Heart right ventricle (tissue), 16 donors: ENCODE results near the gene SLA2. TPM values are rescaled to one million over a fixed set of nuclear protein-coding genes. Genes with fewer than 3 reads are reported as not detected.

Source experiments
- ATAC-seq, 8 donors: fragments of 200-7000 bp; cut with Tn5 transposase; one replicate each; pipeline ENCODE4 v1.9.1; 2020; ENCODE audit warnings: mild to moderate bottlenecking in 8 of 8, moderate library complexity in 8 of 8, moderate number of reproducible peaks in 1 of 8
- DNase-seq, 2 donors: peaks; one replicate each; pipeline ENCODE4 v3.0.0-alpha.2; 2020
- H3K27ac ChIP-seq, 10 donors: fragments of 200-600 bp; sonication (generic) in 2 of 10; one replicate each; pipeline versions ENCODE4 v1.5.0 to v1.8.0; 2020 to 2022; ENCODE audit warnings: mild to moderate bottlenecking in 3 of 10
- H3K27me3 ChIP-seq, 7 donors: fragments of 200-600 bp; one replicate each; pipeline ENCODE4 v1.8.0; 2021 to 2022; ENCODE audit warnings: mild to moderate bottlenecking in 2 of 7
- H3K36me3 ChIP-seq, 9 donors: fragments of 200-600 bp; sonication (generic) in 1 of 9; one replicate each; pipeline versions ENCODE4 v1.5.0 to v1.8.0; 2020 to 2022; ENCODE audit warnings: mild to moderate bottlenecking in 2 of 9
- H3K4me1 ChIP-seq, 9 donors: fragments of 200-600 bp; sonication (generic) in 1 of 9; one replicate each; pipeline versions ENCODE4 v1.5.0 to v1.8.0; 2020 to 2022; ENCODE audit warnings: mild to moderate bottlenecking in 4 of 9
- H3K4me3 ChIP-seq, 10 donors: fragments of 200-600 bp; sonication (generic) in 2 of 10; one replicate each; pipeline versions ENCODE4 v1.5.0 to v1.8.0; 2020 to 2022; ENCODE audit warnings: mild to moderate bottlenecking in 7 of 10, moderate library complexity in 2 of 10
- H3K9me3 ChIP-seq, 11 donors: fragments of 200-600 bp in 10 of 11; sonication (generic) in 2 of 11; one replicate each; pipeline versions ENCODE4 v1.5.0 to v1.8.0; 2013 to 2022; ENCODE audit warnings: mild to moderate bottlenecking in 2 of 11, control low read depth in 1 of 11, moderate library complexity in 1 of 11
- CTCF ChIP-seq, 9 donors: fragments of 200-600 bp; sonication (generic) in 2 of 9; IDR thresholded peaks; one replicate each; pipeline versions ENCODE4 v1.5.0 to v1.8.0; 2021 to 2022; ENCODE audit warnings: antibody characterized with exemption in 9 of 9, mild to moderate bottlenecking in 5 of 9, moderate library complexity in 1 of 9
- WGBS, 2 donors: extraction: QIAGEN DNeasy Blood & Tissue Kit; methylation state at CpG; one replicate each; pipeline ENCODE4 v1.1.7; 2013; ENCODE audit warnings: inconsistent platforms in 1 of 2; 5-methylcytosine and 5-hydroxymethylcytosine counted together
- intact Hi-C, 10 donors: fragments of 100-400 bp; cut with DNase I; formaldehyde crosslinking; loops; one replicate each; pipeline versions ENCODE4 v1.11.1 to v1.14.2; 2022
- polyA plus RNA-seq, 2 donors: library from polyadenylated mRNA; stranded (reverse); fragments of 200-250 nt; gene quantifications; one replicate each; pipeline ENCODE4 v1.2.3, GENCODE V29; 2013
- total RNA-seq, 10 donors: library from RNA; stranded (reverse); fragmentation: NEBNext Ultra II Directional in 3 of 10; extraction: Animal tissue kit (Norgen Biotek cat#: 25700) in 3 of 10; gene quantifications; one replicate each; pipeline versions ENCODE4 v1.2.1 to v1.2.4, GENCODE V29; 2021 to 2023
- donor health status: Arrhythmogenic right ventricular cardiomyopathy.
- donor health status: ischemic (EF 13 %, LVEDD 7.1; RV severe dilation, severe dysfunction).
- donor health status: healthy with polysubstance abuse.
- donor health status: DM: no; HTN: yes; CAD: no.
- donor health status: DM: no; HTN: no; CAD: no.
- donor health status: ischemic (EF 25% LVEDD 6.9; RV normal size, moderate dysfunction).
- donor health status: ischemic (EF 25% LVEDD 5.7; RV mildly dilated, moderate dysfunction).
- donor health status: healthy.
- donor health status: DM: yes; HTN: yes; CAD: no.
- donor health status: Ischemic cardiomyopathy.
- donor health status: ischemic (EF 35%, LVEDD 5.7; RV mildly dilated, moderate dysfunction).
- donor health status: nonischemic (EF 11% LVEDD 7.7; RV severe dilation, severe dysfunction).
- donor health status: DM: yes; HTN: yes; CAD: no.
- donor health status: PGD.
- donor health status: ischemic (EF 29% LVEDD 5.4; RV normal size, mild dysfunction).
- donor health status: nonischemic (EF 23%, LVEDD 6.1; RV moderate dilation, normal function).

SLA2 gene
- total and polyA plus RNA-seq, 12 donors, result 0.20 to 2.4 (median 0.39) TPM

- Histone ChIP-seq H3K27me3 (no peaks in the 10 kb centered on the region), H3K4me1 (peaks cover 9 to 51% (median 20%) of the 10 kb centered on the region in 9 donors), H3K9me3 (no peaks in the 10 kb centered on the region), H3K27ac (peak overlapping the region; percentile 67 to 97 (median 86)), H3K36me3 (peaks cover 0 to 25% (median 13%) of the 10 kb centered on the region in 9 donors), H3K4me3 (peak overlapping the region in 9 of 10 donors; percentile 13 to 100 (median 97))
- 42 to 62% methylated on average over 15 of the region's 15 CpGs for WGBS, 2 donors
- ATAC-seq, result peak in 6 of 8 donors; percentile 4 to 29 (median 20)
- intact Hi-C loops, result loop anchor here in 8 of 10 donors (1.0 to 10.0 kb wide), 11 partner anchors 33 to 400 kb away; partner anchors contain the start of genes DSN1 (in 1 of the 8) and TGIF2 (in 1 of the 8)
- TF ChIP-seq CTCF (IDR thresholded peaks at IDR 0.05), result no peak
- DNase-seq, result peak; percentile 28 to 36
Observed at GRCh38 chr20:36604952-36605398, 41.0 kb downstream of the SLA2 start.

DNA sequence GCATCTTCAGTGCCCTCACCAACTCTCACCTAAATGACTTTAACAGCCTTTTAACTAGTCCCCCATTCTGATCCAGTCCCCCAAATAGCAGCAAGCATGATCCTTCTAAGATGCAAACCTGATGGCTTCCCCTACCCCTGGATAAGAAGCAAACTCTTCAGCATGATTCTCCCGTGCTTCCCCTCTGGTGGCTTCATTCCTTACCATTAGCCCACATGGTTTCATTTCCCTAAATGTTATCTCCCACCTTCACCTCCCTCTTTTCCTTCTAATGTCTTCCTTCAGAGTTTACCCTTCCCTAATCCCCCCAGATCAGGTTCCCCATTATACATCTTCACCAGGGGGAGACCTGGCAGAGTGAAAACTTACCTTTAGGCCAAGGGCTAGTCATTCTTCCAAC lies 44.5 kb downstream of the SLA2 start:
- Histone ChIP-seq H3K27me3 (no peaks in the 10 kb centered on the region), H3K4me1 (peaks cover under 1 to 45% (median 14%) of the 10 kb centered on the region in 9 donors), H3K36me3 (no peaks in the 10 kb centered on the region), H3K4me3 (no peak overlapping the region), H3K27ac (no peak overlapping the region), H3K9me3 (no peaks in the 10 kb centered on the region)
- intact Hi-C loops, result loop anchor here in 6 of 10 donors (5.0 to 10.0 kb wide), 7 partner anchors 44 to 397 kb away; a partner anchor contains a TSS
- 50 to 52% methylated on average over 1 of the region's 1 CpG for WGBS, 2 donors
- no peak for ATAC-seq
- TF ChIP-seq CTCF (IDR thresholded peaks at IDR 0.05), result no peak
- DNase-seq, result no peak

DNA sequence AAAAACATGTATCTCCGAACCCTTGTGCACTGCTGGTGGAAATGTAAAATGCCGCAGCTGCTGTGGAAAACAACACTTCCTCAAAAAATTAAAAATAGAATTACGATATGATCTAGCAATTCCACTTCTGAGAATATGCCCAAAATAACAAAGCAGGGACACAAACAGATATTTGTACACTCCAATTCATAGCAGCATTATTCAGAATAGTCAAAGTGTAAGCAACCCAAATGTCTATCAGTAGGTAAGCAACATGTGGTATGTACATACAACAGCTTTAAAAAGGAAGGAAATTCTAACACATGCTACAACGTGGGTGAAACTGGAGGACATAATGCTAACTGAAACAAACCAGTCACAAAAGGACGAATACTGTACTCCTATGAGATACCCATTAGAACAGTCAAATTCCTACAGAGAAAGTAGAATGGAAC lies 46.1 kb downstream of the SLA2 start:
- H3K9me3 ChIP-seq, result no peaks in the 10 kb centered on the region
- intact Hi-C loops, result loop anchor here in 7 of 10 donors (5.0 to 10.0 kb wide), 7 partner anchors 43 to 395 kb away; a partner anchor contains a TSS
- ATAC-seq (no peak), DNase-seq (no peak)
- no peaks in the 10 kb centered on the region for H3K36me3 ChIP-seq
- H3K4me3 ChIP-seq, result no peak overlapping the region
- peak overlapping the region in 1 of 10 donors; percentile 37 for H3K27ac ChIP-seq
- no peak for TF ChIP-seq CTCF (IDR thresholded peaks at IDR 0.05)
- H3K27me3 ChIP-seq, result no peaks in the 10 kb centered on the region
- H3K4me1 ChIP-seq, result peaks cover 0 to 50% (median 4%) of the 10 kb centered on the region in 9 donors
- WGBS, 2 donors, result 29 to 46% methylated on average over 5 of the region's 5 CpGs

DNA sequence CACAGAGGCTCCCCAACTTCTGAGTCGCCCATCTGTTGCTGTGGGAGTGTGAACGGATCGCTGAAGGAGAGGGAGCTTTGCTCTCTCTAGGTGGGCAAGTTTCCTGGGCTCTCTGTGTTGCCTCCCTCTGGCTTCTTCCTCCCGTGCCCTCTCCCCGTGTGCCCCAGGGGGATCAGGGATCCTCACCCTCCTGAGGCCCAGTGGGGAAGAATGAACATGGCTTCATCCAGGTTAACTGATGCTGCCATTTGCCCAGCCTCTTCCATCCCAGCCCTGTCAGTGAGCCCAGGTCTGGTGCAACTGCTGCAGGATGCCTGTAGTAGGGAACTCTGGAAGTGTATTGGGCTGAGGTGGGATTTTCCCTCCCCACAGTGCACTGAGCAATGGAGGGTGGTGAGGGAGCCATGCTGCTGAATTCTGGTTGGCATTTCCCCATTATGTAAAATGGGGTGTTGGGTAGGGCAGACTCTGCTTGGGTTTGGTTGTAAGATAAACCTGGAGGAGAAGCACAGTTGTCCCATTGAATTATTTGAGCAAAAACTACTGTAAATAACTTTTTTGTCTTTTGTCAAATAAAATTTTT lies 52.6 kb downstream of the SLA2 start:
- whole genome bisulfite sequencing, 2 donors, result 91 to 92% methylated on average over 5 of the region's 5 CpGs
- no peak for TF ChIP-seq CTCF (IDR thresholded peaks at IDR 0.05)
- peaks cover 0 to 45% (median 0%) of the 10 kb centered on the region in 9 donors for H3K4me1 ChIP-seq
- no peaks in the 10 kb centered on the region for H3K9me3 ChIP-seq
- peak overlapping the region in 1 of 10 donors; percentile 20 for H3K27ac ChIP-seq
- DNase-seq (no peak), ATAC-seq (no peak)
- intact Hi-C loops, result loop anchor here in 6 of 10 donors (5.0 to 10.0 kb wide), 2 partner anchors 36 to 379 kb away; no protein-coding TSS in a partner anchor
- H3K27me3 ChIP-seq, result no peaks in the 10 kb centered on the region
- H3K36me3 ChIP-seq, result peaks cover 0 to 40% (median 0%) of the 10 kb centered on the region in 9 donors
- no peak overlapping the region for H3K4me3 ChIP-seq
